Stomach (tissue), 4 donors: ENCODE data around the gene VRK2.
"Not testable (repeated sequence)": the region's sequence is repeated elsewhere in the genome, so short reads cannot be mapped to it uniquely, and the experiment has no call there.

ENCODE experiments used
- CTCF ChIP-seq, 7 experiments: fragments of 450-650 bp in 4 of 7; fragments of 200-600 bp in 3 of 7; sonication (generic) in 3 of 7; IDR thresholded peaks; one replicate each; pipeline ENCODE4 v1.5.1; 2016 to 2019; ENCODE audit warnings: antibody characterized with exemption in 7 of 7, control low read depth in 2 of 7, mild to moderate bottlenecking in 1 of 7
- POLR2A ChIP-seq, 4 donors: fragments of 450-650 bp; IDR thresholded peaks; one replicate each; pipeline ENCODE4 v1.6.1; 2016; ENCODE audit warnings: antibody characterized with exemption in 4 of 4, control low read depth in 2 of 4, mild to moderate bottlenecking in 1 of 4, moderate library complexity in 1 of 4
- POLR2AphosphoS5 ChIP-seq, 3 donors: sonication (generic); formaldehyde crosslinking; IDR thresholded peaks; one replicate each; pipeline ENCODE4 v1.6.1; 2016; ENCODE audit warnings: antibody characterized with exemption in 3 of 3

GRCh38 chr2:58169845-58170244, 123.2 kb downstream of the VRK2 start:
- not testable (repeated sequence) for TF ChIP-seq POLR2AphosphoS5, CTCF, POLR2A (IDR thresholded peaks at IDR 0.05)
